Thoracic aorta (tissue), 2 donors: Measurements from ENCODE around the gene EMILIN2. TPM values are rescaled to one million over a fixed set of nuclear protein-coding genes. Genes with fewer than 3 reads are reported as not detected.

Experiments
- ATAC-seq: fragments of 150-250 bp; one replicate; pipeline ENCODE4 v1.8.0; 2017; ENCODE audit warnings: low read depth; ENCODE audit not compliant: insufficient number of reproducible peaks, low FRiP score
- DNase-seq: peaks from one replicate; pipeline ENCODE4 v3.0.0-alpha.2; 2020; ENCODE audit warnings: low spot score
- H3K27ac ChIP-seq, 2 donors: fragments of 200-600 bp; sonication (generic); 1 replicate in 1 of 2; 2 replicates in 1 of 2; pipeline ENCODE4 v1.5.1; 2016; ENCODE audit warnings: mild to moderate bottlenecking in 2 of 2, moderate library complexity in 2 of 2
- H3K27me3 ChIP-seq: fragments of 200-600 bp; sonication (generic); replicated peaks from 2 replicates; pipeline ENCODE4 v1.6.0; 2016; ENCODE audit warnings: mild to moderate bottlenecking; ENCODE audit not compliant: insufficient read depth
- H3K36me3 ChIP-seq: fragments of 200-600 bp; sonication (generic); one replicate; pipeline ENCODE4 v1.5.1; 2016
- H3K4me1 ChIP-seq, 2 donors: fragments of 200-600 bp; sonication (generic); 1 replicate in 1 of 2; 2 replicates in 1 of 2; pipeline versions ENCODE4 v1.5.1 to v1.6.0; 2016; ENCODE audit warnings: low read depth in 2 of 2, mild to moderate bottlenecking in 1 of 2; ENCODE audit not compliant: control insufficient read depth in 1 of 2
- H3K4me3 ChIP-seq: fragments of 200-600 bp; sonication (generic); 2 replicates; pipeline ENCODE4 v1.5.1; 2016; ENCODE audit warnings: mild to moderate bottlenecking
- H3K9me3 ChIP-seq: fragments of 200-600 bp; sonication (generic); 2 replicates; pipeline ENCODE4 v1.5.1; 2016
- total RNA-seq, 2 donors: library from RNA; depleted of rRNA; stranded (reverse); fragments of >200 nt; gene quantifications; one replicate each; pipeline versions ENCODE4 v1.1.0 to v1.2.3, GENCODE V29; 2016
- TF ChIP-seq, protein P1 (sequence below): fragments of 200-600 bp; sonication (generic); IDR thresholded peaks from one replicate; pipeline ENCODE4 v1.5.1; 2019; ENCODE audit warnings: antibody characterized with exemption

The EMILIN2 gene
- total RNA-seq, 2 donors from 2014 or later: 22.6 to 27.4 TPM

DNA sequence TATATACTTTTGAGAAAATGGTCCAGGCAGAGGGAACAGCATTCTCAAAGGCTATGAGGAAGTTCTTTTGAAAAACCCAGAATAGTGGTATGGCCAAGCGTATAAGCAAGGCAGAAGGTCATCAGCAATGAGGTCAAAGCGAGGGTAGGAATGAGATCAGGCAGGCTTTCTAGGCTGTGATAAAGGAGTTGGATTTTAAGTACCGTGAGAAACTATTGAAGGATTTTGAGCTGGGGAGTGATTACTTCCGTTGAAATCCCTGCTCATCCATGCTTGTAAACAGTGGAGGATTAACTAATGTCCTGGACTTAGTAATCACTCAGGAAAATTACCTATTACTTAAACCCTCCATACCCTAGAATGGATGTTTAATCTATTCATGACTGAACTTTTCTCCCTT is 50.2 kb downstream of the EMILIN2 start:
- no peaks in the 10 kb centered on the region for H3K9me3 ChIP-seq
- H3K36me3 ChIP-seq: no peaks in the 10 kb centered on the region
- peaks cover 0 to 17% of the 10 kb centered on the region in 2 donors for H3K4me1 ChIP-seq
- no peak overlapping the region for H3K4me3 ChIP-seq
- no peak for DNase-seq
- TF ChIP-seq, protein P1, sequence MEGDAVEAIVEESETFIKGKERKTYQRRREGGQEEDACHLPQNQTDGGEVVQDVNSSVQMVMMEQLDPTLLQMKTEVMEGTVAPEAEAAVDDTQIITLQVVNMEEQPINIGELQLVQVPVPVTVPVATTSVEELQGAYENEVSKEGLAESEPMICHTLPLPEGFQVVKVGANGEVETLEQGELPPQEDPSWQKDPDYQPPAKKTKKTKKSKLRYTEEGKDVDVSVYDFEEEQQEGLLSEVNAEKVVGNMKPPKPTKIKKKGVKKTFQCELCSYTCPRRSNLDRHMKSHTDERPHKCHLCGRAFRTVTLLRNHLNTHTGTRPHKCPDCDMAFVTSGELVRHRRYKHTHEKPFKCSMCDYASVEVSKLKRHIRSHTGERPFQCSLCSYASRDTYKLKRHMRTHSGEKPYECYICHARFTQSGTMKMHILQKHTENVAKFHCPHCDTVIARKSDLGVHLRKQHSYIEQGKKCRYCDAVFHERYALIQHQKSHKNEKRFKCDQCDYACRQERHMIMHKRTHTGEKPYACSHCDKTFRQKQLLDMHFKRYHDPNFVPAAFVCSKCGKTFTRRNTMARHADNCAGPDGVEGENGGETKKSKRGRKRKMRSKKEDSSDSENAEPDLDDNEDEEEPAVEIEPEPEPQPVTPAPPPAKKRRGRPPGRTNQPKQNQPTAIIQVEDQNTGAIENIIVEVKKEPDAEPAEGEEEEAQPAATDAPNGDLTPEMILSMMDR: no peak
- no peak for ATAC-seq
- H3K27me3 ChIP-seq: no peaks in the 10 kb centered on the region
- no peak overlapping the region for H3K27ac ChIP-seq

DNA sequence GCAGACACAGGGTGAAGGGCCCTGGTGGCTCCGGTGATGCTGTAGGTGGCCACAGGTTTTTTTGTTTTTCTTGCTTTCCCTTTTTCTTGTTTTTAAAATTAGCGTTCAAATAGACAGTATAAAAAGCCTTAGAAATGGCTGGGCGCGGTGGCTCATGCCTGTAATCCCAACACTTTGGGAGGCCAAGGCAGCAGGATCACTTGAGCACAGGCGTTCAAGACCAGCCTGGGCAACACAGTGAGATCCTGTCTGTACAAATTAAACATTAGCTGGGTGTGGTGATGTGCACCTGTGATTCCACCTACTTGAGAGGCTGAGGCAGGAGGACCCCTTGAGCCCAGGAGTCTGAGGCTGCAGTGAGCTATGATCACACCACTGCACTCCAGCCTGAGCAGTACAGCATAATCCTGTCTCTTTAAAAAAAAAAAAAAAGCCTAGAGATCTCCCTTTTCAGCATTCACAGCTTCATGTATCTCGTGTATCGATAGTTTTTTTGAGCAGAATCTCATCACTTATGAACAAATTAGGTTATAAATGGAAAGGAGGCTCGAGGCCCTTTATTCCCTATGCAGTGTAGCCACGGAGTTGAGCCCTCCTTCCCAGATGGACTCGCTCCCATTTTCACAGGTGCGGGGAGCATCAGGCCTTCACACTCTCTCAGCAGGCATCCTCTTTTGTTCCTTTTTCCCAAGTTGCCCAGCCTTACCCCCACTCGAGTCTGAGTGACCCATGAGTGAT is 50.8 kb downstream of the EMILIN2 start:
- no peak overlapping the region for H3K4me3 ChIP-seq
- ATAC-seq: no peak
- no peak for DNase-seq
- no peaks in the 10 kb centered on the region for H3K36me3 ChIP-seq
- no peaks in the 10 kb centered on the region for H3K27me3 ChIP-seq
- TF ChIP-seq, protein P1: no peak
- H3K4me1 ChIP-seq: peaks cover 0 to 24% of the 10 kb centered on the region in 2 donors
- H3K27ac ChIP-seq: no peak overlapping the region
- H3K9me3 ChIP-seq: no peaks in the 10 kb centered on the region

DNA sequence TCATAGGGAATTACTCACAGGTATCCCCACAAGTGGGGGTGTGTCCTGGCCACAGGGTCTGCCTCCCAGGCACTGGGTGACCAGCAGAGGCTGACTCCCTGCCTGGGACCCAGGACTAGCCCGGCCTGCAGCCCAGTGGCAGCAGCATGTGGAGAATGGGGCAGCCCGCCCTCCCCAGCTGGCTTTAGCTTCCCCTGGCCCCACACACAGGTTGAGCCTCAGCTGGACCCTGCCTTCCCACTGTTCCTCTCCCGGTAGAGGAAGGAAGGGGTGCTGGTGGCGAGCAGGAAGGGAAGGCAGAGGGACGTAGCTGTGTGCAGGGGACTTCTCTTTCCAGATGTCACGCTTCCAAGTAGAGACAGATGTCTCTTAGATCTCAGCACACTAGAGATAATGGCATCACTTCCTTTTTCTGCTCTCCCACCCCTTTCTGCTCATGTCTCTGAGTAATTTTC is 51.4 kb downstream of the EMILIN2 start:
- H3K4me1 ChIP-seq: peaks cover 0 to 27% of the 10 kb centered on the region in 2 donors
- H3K36me3 ChIP-seq: no peaks in the 10 kb centered on the region
- ATAC-seq: no peak
- no peaks in the 10 kb centered on the region for H3K27me3 ChIP-seq
- no peak overlapping the region for H3K27ac ChIP-seq
- no peaks in the 10 kb centered on the region for H3K9me3 ChIP-seq
- DNase-seq: no peak
- H3K4me3 ChIP-seq: no peak overlapping the region
- TF ChIP-seq, protein P1: no peak

DNA sequence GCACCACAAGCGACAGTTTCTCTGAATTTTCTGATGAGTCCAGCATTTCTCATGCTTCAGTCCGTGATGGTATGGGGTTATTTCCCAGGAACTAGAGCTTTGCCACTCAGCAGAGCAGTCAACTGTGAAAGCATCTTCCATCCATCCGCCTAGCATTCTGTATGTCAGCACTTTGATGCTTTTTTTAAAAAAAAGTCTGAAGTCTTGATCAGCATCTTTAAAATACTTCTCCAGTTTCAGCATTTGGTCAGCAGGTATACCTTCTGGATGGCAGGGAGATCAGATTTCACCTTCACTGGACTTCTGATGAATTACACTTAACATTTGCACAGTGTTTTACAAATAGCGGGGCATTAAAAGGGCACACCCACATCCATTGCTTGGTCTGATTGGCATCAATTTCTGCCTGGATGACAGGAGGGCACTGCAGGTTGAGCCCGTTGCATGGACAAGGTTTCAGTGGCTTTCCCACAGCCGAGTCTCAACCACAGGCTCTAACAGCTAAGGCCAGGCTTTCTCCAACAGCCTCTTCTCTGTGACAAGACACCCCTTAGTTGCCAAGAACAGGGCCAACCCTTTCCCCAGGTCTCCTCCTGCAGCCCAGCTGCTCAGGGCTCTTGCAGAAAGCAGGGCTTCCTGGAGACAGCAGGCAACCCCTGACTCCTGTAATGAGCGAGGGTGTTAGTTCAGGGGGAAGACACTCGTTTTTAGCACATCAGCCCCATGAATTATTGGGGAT is 54.0 kb downstream of the EMILIN2 start:
- DNase-seq (no peak), ATAC-seq (no peak)
- Histone ChIP-seq H3K27ac (no peak overlapping the region), H3K27me3 (no peaks in the 10 kb centered on the region), H3K9me3 (no peaks in the 10 kb centered on the region), H3K4me1 (peaks cover 0 to 23% of the 10 kb centered on the region in 2 donors), H3K36me3 (no peaks in the 10 kb centered on the region), H3K4me3 (no peak overlapping the region)
- TF ChIP-seq, protein P1: no peak

DNA sequence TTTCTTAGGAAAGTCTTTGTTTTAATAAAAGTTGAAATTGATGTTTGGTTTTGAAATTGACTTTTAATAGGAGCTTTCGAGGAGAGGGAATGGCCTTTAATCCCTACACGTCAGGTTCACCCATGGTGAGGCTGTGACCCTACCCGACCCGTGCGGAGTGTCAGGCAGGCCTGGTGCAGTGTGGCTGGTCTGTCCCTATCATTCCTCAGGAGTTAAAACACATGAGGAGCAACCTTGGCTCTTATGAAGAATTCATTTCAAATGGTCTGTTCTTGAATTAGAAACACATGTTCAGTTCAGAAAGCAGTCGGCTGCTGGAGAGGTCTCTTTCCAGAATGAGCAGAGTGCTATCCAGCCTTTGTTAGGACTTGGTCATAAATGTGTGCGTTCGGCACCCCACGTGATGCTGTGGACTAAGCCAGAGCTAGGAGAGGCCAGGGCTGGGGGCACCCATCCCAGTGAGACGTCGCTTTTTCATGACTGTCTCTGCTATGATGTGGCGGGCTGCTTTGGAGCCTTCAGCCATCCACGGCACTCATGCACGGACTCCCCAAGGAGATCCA is 54.7 kb downstream of the EMILIN2 start:
- no peak for DNase-seq
- Histone ChIP-seq H3K36me3 (no peaks in the 10 kb centered on the region), H3K4me1 (peaks cover 0 to 30% of the 10 kb centered on the region in 2 donors), H3K27ac (no peak overlapping the region), H3K27me3 (no peaks in the 10 kb centered on the region), H3K4me3 (no peak overlapping the region), H3K9me3 (no peaks in the 10 kb centered on the region)
- ATAC-seq: no peak
- TF ChIP-seq, protein P1: no peak
